Measurements from ENCODE around the gene RAP1B. TPM values are rescaled to one million over a fixed set of nuclear protein-coding genes. Genes with fewer than 3 reads are reported as not detected.

Gene RAP1B
- total RNA-seq, 1 donor from 2014 or later: 142 TPM

GRCh38 chr12:68619541-68619940, 8.8 kb downstream of the RAP1B start:
- Mint-ChIP-seq H3K27ac (no peak overlapping the region), H3K4me3 (no peak overlapping the region), H3K4me1 (peaks cover 90% of the 10 kb centered on the region), H3K27me3 (no peaks in the 10 kb centered on the region), H3K9me3 (no peaks in the 10 kb centered on the region), H3K36me3 (ENCODE audit: low read depth) (peaks cover 34% of the 10 kb centered on the region)
- DNase-seq: no peak
- intact Hi-C loops (cut with micrococcal nuclease): no loop called here
- ChIA-PET POLR2A (interaction anchor here (0.6 to 1.6 kb wide), 3 partner anchors 9 to 12 kb away, joined by 3 to 4 read pairs (median 3); partner anchors contain the start of gene RAP1B), CTCF (no interaction called here)
- TF ChIP-seq CTCF (IDR thresholded peaks at IDR 0.05): no peak
- no peak for ATAC-seq (ENCODE audit: low read depth)

- ChIA-PET POLR2A (interaction anchor here (1.6 to 2.6 kb wide), 2 partner anchors 10 to 11 kb away, joined by 4 to 17 read pairs; partner anchors contain the start of gene RAP1B), CTCF (no interaction called here)
- Mint-ChIP-seq H3K4me1 (peaks cover 86% of the 10 kb centered on the region), H3K27ac (no peak overlapping the region), H3K27me3 (no peaks in the 10 kb centered on the region), H3K36me3 (ENCODE audit: low read depth) (peaks cover 39% of the 10 kb centered on the region), H3K4me3 (peak overlapping the region; percentile 60), H3K9me3 (no peaks in the 10 kb centered on the region)
- intact Hi-C loops (cut with micrococcal nuclease): loop anchor here (1.0 kb wide), 2 partner anchors 7 to 10 kb away; no protein-coding TSS in a partner anchor
- ATAC-seq (ENCODE audit: low read depth) (no peak), DNase-seq (no peak)
- no peak for TF ChIP-seq CTCF (IDR thresholded peaks at IDR 0.05)
Observed at GRCh38 chr12:68620519-68621471, 10.1 kb downstream of the RAP1B start.

GRCh38 chr12:68621472-68622081, 10.9 kb downstream of the RAP1B start:
- H3K4me3 Mint-ChIP-seq: peak overlapping the region; percentile 60
- CTCF ChIA-PET: no interaction called here
- no peak for TF ChIP-seq CTCF (IDR thresholded peaks at IDR 0.05)
- no peaks in the 10 kb centered on the region for H3K27me3 Mint-ChIP-seq
- no peaks in the 10 kb centered on the region for H3K9me3 Mint-ChIP-seq
- peaks cover 86% of the 10 kb centered on the region for H3K4me1 Mint-ChIP-seq
- peaks cover 45% of the 10 kb centered on the region for H3K36me3 Mint-ChIP-seq (ENCODE audit: low read depth)
- no peak for DNase-seq
- peak overlapping the region; percentile 43 for H3K27ac Mint-ChIP-seq
- intact Hi-C loops (cut with micrococcal nuclease): loop anchor here (1.0 kb wide), 2 partner anchors 8 to 9 kb away; no protein-coding TSS in a partner anchor
- no peak for ATAC-seq (ENCODE audit: low read depth)
- POLR2A ChIA-PET: interaction anchor here (1.2 to 2.6 kb wide), 2 partner anchors 9 to 11 kb away, joined by 3 to 17 read pairs; partner anchors contain the start of gene RAP1B

- no peak for DNase-seq
- POLR2A ChIA-PET: interaction anchor here (1.2 to 2.6 kb wide), 2 partner anchors 10 to 11 kb away, joined by 3 to 17 read pairs; partner anchors contain the start of gene RAP1B
Observed at GRCh38 chr12:68622250-68622649, 11.6 kb downstream of the RAP1B start.

More at GRCh38 chr12:68622250-68622649, 11.6 kb downstream of the RAP1B start:
- intact Hi-C loops (cut with micrococcal nuclease): no loop called here
- H3K4me1 Mint-ChIP-seq: peaks cover 88% of the 10 kb centered on the region
- H3K4me3 Mint-ChIP-seq: peak overlapping the region; percentile 60
- peak overlapping the region; percentile 75 for H3K27ac Mint-ChIP-seq
- no peak for TF ChIP-seq CTCF (IDR thresholded peaks at IDR 0.05)
- no peaks in the 10 kb centered on the region for H3K27me3 Mint-ChIP-seq
- CTCF ChIA-PET: no interaction called here
- ATAC-seq (ENCODE audit: low read depth): peak; percentile 47
- no peaks in the 10 kb centered on the region for H3K9me3 Mint-ChIP-seq
- peaks cover 52% of the 10 kb centered on the region for H3K36me3 Mint-ChIP-seq (ENCODE audit: low read depth)

Measured in activated B cell treated with CpG ODN at 0.5 μM for 24 hours (primary cell).